ENCODE data around the gene TBX6. TPM values are rescaled to one million over a fixed set of nuclear protein-coding genes. Genes with fewer than 3 reads are reported as not detected.
A peak's percentile ranks its signal among the peaks of the same experiment; 100 is the strongest.

TBX6 gene
- total and polyA plus RNA-seq, 7 donors = 0.23 to 1.7 (median 1.1) TPM

DNA sequence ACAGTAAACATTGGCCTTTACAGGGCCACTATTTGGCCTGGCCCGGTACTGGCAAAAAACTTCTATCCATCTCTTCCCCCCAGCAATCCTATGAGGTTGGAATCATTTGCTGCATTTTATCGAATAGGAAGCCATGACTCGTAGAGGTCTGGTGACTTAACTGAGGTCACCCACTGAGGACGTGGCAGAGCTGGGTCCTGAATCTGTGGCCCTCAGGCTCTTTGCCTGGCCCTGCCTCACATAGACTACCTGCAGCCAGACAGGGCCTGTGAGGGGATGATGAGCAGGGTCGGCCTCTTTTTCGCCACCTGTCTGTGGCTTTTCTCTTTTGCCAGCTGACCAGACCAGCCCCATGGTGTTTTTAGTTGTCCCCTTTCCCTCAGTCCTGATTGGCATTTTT is 14.1 kb downstream of the TBX6 start:
- Histone ChIP-seq H3K9me3 (no peaks in the 10 kb centered on the region), H3K4me1 (peaks cover 0 to 36% (median 30%) of the 10 kb centered on the region in 4 donors), H3K4me3 (no peak overlapping the region), H3K27me3 (no peaks in the 10 kb centered on the region), H3K36me3 (peaks cover 3 to 64% (median 28%) of the 10 kb centered on the region in 4 donors), H3K27ac (no peak overlapping the region)
- intact Hi-C loops (cut with DNase I) = no loop called here
- 74 to 83% methylated on average over 6 of the region's 6 CpGs for WGBS, 2 donors
- TF ChIP-seq POLR2AphosphoS5 (IDR thresholded peaks at IDR 0.05) (no peak), POLR2A (IDR thresholded peaks at IDR 0.05) (no peak), EP300 (IDR thresholded peaks at IDR 0.05) (no peak)
- TF ChIP-seq, protein P1, sequence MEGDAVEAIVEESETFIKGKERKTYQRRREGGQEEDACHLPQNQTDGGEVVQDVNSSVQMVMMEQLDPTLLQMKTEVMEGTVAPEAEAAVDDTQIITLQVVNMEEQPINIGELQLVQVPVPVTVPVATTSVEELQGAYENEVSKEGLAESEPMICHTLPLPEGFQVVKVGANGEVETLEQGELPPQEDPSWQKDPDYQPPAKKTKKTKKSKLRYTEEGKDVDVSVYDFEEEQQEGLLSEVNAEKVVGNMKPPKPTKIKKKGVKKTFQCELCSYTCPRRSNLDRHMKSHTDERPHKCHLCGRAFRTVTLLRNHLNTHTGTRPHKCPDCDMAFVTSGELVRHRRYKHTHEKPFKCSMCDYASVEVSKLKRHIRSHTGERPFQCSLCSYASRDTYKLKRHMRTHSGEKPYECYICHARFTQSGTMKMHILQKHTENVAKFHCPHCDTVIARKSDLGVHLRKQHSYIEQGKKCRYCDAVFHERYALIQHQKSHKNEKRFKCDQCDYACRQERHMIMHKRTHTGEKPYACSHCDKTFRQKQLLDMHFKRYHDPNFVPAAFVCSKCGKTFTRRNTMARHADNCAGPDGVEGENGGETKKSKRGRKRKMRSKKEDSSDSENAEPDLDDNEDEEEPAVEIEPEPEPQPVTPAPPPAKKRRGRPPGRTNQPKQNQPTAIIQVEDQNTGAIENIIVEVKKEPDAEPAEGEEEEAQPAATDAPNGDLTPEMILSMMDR (IDR thresholded peaks at IDR 0.05) = no peak
- DNase-seq = no peak

DNA sequence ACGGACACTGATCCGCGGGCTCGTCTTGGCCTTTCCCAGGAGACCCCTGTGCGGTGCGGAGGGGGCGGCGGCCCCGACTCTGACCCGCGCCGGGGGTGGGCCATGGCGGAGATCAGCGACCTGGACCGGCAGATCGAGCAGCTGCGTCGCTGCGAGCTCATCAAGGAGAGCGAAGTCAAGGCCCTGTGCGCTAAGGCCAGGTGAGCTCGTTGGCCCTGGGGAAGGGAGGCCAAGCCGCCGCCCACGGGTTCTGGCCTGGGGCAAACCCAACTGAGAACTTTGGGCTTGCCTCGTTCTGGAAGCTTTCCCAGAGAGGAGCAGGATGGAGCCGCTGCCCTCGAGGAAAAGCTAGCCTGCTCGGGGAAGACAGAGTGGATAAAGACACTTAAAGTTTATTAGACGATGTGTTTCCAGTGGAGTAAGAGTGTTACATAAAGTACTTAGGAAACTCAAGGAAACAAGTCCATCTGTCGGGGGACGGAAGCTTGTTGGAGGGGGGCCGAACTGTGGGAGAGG is 15.4 kb downstream of the TBX6 start:
- intact Hi-C loops (cut with DNase I) = no loop called here
- H3K36me3 ChIP-seq = peaks cover 8 to 64% (median 27%) of the 10 kb centered on the region in 4 donors

DNA sequence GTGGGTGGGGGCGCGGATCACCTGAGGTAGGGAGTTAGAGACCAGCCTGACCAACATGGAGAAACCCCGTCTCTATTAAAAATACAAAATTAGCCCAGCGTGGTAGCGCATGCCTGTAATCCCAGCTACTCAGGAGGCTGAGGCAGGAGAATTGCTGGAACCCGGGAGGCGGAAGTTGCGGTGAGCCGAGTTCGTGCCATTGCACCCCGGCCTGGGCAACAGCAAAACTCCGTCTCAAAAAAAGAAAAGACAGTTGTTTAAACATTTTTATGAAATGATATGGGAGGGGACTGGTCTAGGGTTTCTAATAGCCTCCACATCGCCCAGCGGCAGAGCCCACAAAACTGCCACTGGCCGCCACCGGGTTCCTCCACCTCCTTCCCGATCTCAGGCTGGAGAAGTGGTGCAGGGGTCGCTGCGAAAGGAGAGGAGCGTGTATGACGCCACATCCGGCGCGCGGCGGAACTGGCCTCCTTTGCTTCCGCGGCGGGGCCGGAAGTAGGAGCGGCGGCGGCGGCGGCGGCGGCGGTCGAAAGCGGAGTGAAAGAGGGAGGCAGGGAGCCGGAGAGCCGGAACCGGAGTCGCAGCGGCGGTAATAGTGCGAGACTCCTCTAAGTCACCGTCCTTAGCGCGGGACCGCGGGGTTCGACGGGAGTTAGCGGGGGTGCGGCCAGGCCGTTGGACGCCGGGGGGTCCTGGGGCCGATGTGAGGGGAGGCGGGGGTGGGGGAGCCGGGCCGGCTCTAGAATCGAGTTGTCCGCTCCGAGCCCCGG is 16.0 kb downstream of the TBX6 start, which contains the start of gene PPP4C:
TSS of gene PPP4C (plus strand) at position 492 of the 773 bp plus-strand sequence. CDS start 384 bp downstream, outside the sequence.
- Histone ChIP-seq H3K36me3 (peaks cover 14 to 64% (median 27%) of the 10 kb centered on the region in 4 donors), H3K27ac (peak within 1 kb of the TSS; percentile 87 to 95 (median 90)), H3K4me1 (peaks cover 0 to 42% (median 33%) of the 10 kb centered on the region in 4 donors), H3K4me3 (peak within 1 kb of the TSS; percentile 92 to 99 (median 96)), H3K9me3 (no peaks in the 10 kb centered on the region), H3K27me3 (no peaks in the 10 kb centered on the region)
- intact Hi-C loops (cut with DNase I) = no loop called here
- peak; percentile 80 to 84 for TF ChIP-seq POLR2A (IDR thresholded peaks at IDR 0.05)
- TF ChIP-seq, protein P1 (IDR thresholded peaks at IDR 0.05) = no peak
- peak; percentile 86 to 96 (median 90) for TF ChIP-seq POLR2AphosphoS5 (IDR thresholded peaks at IDR 0.05)
- TF ChIP-seq EP300 (IDR thresholded peaks at IDR 0.05) = peak in 1 of 4 donors; percentile 7
- WGBS, 2 donors = 1% methylated on average over 67 of the region's 67 CpGs
- DNase-seq = peak; percentile 97

More for the DNA sequence above, 15.4 kb downstream of the TBX6 start:
- peak overlapping the region; percentile 92 to 99 (median 96) for H3K4me3 ChIP-seq
- no peak for DNase-seq
- H3K9me3 ChIP-seq = no peaks in the 10 kb centered on the region
- WGBS, 2 donors = 0 to 2% methylated on average over 33 of the region's 33 CpGs
- peak overlapping the region; percentile 87 to 95 (median 90) for H3K27ac ChIP-seq
- no peaks in the 10 kb centered on the region for H3K27me3 ChIP-seq
- no peak for TF ChIP-seq POLR2AphosphoS5 (IDR thresholded peaks at IDR 0.05)
- TF ChIP-seq, protein P1 (IDR thresholded peaks at IDR 0.05) = no peak
- no peak for TF ChIP-seq POLR2A (IDR thresholded peaks at IDR 0.05)
- TF ChIP-seq EP300 (IDR thresholded peaks at IDR 0.05) = no peak
- peaks cover 0 to 36% (median 32%) of the 10 kb centered on the region in 4 donors for H3K4me1 ChIP-seq

DNA sequence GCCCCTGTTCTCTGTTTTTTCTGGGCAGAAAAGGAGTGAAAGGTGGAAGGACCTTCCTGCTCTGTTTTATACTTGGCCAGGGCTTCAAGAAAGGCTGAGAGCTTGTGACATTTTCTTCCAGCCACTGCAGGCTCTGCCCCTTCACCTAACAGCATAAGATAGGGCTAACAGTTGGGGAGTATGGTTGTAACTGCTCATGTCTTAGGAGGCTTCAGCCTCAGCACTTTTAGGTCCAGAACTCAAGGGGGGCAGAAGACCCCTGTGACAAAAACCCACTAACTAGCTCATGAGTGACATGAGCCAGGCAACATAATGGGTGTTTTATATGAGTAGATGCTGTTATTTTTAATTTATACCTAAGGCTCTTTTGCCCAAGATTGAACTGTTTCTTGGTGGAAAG is 21.2 kb downstream of the TBX6 start:
- Histone ChIP-seq H3K4me1 (peaks cover 0 to 56% (median 47%) of the 10 kb centered on the region in 4 donors), H3K9me3 (no peaks in the 10 kb centered on the region), H3K4me3 (peak overlapping the region in 1 of 4 donors; percentile 30), H3K27me3 (no peaks in the 10 kb centered on the region), H3K27ac (peak overlapping the region; percentile 96 to 100 (median 98)), H3K36me3 (peaks cover 47 to 68% (median 53%) of the 10 kb centered on the region in 4 donors)
- intact Hi-C loops (cut with DNase I) = loop anchor here (2.0 kb wide), 1 partner anchor 20 kb away; the partner anchor contains the start of gene TBX6
- no peak for DNase-seq
- TF ChIP-seq, protein P1 (IDR thresholded peaks at IDR 0.05) = no peak
- TF ChIP-seq POLR2AphosphoS5 (IDR thresholded peaks at IDR 0.05) (no peak), POLR2A (IDR thresholded peaks at IDR 0.05) (no peak), EP300 (IDR thresholded peaks at IDR 0.05) (no peak)

Measured in sigmoid colon (tissue), 7 donors.